ENCODE results near the gene GPR35. TPM values are rescaled to one million over a fixed set of nuclear protein-coding genes. Genes with fewer than 3 reads are reported as not detected.

The GPR35 gene
- total and polyA plus RNA-seq, 2 of the 13 experiments (the other 11 are each of a cell fraction or from before 2014, with no cell fraction given), result 27.1 to 44.2 TPM

DNA sequence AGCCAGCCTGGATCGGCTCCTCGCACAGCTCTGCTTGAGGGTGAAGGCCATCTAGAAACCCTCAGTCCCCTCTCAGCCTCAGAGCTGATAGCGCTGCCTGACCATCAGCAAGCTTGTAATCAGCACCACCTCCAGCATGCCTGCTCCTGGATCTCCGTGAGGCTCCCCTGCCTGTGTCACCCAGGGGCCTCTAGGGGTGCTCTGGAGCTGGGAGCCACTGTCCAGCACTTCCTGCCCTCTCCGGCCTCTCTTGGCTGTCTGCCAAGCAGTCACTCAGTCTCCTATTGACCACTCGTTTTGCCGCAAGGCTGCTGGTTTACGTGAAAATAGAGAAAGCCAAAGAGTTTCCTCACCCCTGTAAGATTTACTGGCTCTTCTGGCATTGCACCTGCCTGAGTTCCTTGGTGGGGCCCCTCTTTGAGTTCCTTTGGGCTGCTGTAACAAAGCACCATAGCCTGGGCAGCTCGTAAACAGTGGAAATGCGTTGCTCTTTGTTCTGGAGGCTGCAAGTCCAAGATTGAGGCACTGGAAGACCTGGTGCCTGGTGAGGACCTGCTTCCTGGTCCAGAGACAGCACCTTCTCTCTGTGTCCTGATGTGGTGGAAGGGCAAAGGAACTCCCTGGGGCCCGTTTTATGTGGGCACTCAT lies 20.9 kb upstream of the GPR35 start (continued):
- TF ChIP-seq ZNF10 (CRISPR knock-in tag; IDR thresholded peaks at IDR 0.05; ENCODE audit: borderline replicate concordance, low read depth) (no peak), FOSL1 (CRISPR knock-in tag; IDR thresholded peaks at IDR 0.05; ENCODE audit: borderline replicate concordance) (no peak), ISX (CRISPR knock-in tag; conservative IDR thresholded peaks at IDR 0.05) (no peak), RBFOX2 (IDR thresholded peaks at IDR 0.05; ENCODE audit: low read depth, low read length) (no peak), NFE2L1 (CRISPR knock-in tag; IDR thresholded peaks at IDR 0.05; ENCODE audit: borderline replicate concordance) (no peak), YEATS2 (CRISPR knock-in tag; IDR thresholded peaks at IDR 0.05; ENCODE audit: borderline replicate concordance) (peak; percentile 79; the same call in 1 of the 2 replicates), ZNF510 (CRISPR knock-in tag; IDR thresholded peaks at IDR 0.05; ENCODE audit: low read depth) (no peak), TOPORS (CRISPR knock-in tag; IDR thresholded peaks at IDR 0.05) (0 out of 2 replicates have a peak, but pooled peaks have one; percentile 44), ZNF607 (CRISPR knock-in tag; IDR thresholded peaks at IDR 0.05; ENCODE audit: borderline replicate concordance) (0 out of 2 replicates have a peak, but pooled peaks have one; percentile 60)
- TF ChIP-seq, protein P1, sequence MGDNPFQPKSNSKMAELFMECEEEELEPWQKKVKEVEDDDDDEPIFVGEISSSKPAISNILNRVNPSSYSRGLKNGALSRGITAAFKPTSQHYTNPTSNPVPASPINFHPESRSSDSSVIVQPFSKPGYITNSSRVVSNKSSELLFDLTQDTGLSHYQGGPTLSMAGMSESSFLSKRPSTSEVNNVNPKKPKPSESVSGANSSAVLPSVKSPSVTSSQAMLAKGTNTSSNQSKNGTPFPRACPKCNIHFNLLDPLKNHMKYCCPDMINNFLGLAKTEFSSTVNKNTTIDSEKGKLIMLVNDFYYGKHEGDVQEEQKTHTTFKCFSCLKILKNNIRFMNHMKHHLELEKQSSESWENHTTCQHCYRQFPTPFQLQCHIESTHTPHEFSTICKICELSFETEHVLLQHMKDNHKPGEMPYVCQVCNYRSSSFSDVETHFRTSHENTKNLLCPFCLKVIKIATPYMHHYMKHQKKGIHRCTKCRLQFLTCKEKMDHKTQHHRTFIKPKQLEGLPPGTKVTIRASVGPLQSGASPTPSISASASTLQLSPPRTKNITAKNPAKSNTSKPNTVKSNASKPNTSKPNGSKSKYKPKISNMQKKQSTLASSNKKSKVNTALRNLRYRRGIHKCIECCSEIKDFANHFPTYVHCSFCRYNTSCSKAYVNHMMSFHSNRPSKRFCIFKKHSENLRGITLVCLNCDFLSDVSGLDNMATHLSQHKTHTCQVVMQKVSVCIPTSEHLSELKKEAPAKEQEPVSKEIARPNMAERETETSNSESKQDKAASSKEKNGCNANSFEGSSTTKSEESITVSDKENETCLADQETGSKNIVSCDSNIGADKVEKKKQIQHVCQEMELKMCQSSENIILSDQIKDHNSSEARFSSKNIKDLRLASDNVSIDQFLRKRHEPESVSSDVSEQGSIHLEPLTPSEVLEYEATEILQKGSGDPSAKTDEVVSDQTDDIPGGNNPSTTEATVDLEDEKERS (CRISPR knock-in tag; IDR thresholded peaks at IDR 0.05), result no peak; the same call in 1 of the 2 replicates
- TF ChIP-seq, protein P2, sequence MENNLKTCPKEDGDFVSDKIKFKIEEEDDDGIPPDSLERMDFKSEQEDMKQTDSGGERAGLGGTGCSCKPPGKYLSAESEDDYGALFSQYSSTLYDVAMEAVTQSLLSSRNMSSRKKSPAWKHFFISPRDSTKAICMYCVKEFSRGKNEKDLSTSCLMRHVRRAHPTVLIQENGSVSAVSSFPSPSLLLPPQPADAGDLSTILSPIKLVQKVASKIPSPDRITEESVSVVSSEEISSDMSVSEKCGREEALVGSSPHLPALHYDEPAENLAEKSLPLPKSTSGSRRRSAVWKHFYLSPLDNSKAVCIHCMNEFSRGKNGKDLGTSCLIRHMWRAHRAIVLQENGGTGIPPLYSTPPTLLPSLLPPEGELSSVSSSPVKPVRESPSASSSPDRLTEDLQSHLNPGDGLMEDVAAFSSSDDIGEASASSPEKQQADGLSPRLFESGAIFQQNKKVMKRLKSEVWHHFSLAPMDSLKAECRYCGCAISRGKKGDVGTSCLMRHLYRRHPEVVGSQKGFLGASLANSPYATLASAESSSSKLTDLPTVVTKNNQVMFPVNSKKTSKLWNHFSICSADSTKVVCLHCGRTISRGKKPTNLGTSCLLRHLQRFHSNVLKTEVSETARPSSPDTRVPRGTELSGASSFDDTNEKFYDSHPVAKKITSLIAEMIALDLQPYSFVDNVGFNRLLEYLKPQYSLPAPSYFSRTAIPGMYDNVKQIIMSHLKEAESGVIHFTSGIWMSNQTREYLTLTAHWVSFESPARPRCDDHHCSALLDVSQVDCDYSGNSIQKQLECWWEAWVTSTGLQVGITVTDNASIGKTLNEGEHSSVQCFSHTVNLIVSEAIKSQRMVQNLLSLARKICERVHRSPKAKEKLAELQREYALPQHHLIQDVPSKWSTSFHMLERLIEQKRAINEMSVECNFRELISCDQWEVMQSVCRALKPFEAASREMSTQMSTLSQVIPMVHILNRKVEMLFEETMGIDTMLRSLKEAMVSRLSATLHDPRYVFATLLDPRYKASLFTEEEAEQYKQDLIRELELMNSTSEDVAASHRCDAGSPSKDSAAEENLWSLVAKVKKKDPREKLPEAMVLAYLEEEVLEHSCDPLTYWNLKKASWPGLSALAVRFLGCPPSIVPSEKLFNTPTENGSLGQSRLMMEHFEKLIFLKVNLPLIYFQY (CRISPR knock-in tag; IDR thresholded peaks at IDR 0.05; ENCODE audit: borderline replicate concordance), result 0 out of 2 replicates have a peak, but pooled peaks have one; percentile 40
- TF ChIP-seq, protein P3, sequence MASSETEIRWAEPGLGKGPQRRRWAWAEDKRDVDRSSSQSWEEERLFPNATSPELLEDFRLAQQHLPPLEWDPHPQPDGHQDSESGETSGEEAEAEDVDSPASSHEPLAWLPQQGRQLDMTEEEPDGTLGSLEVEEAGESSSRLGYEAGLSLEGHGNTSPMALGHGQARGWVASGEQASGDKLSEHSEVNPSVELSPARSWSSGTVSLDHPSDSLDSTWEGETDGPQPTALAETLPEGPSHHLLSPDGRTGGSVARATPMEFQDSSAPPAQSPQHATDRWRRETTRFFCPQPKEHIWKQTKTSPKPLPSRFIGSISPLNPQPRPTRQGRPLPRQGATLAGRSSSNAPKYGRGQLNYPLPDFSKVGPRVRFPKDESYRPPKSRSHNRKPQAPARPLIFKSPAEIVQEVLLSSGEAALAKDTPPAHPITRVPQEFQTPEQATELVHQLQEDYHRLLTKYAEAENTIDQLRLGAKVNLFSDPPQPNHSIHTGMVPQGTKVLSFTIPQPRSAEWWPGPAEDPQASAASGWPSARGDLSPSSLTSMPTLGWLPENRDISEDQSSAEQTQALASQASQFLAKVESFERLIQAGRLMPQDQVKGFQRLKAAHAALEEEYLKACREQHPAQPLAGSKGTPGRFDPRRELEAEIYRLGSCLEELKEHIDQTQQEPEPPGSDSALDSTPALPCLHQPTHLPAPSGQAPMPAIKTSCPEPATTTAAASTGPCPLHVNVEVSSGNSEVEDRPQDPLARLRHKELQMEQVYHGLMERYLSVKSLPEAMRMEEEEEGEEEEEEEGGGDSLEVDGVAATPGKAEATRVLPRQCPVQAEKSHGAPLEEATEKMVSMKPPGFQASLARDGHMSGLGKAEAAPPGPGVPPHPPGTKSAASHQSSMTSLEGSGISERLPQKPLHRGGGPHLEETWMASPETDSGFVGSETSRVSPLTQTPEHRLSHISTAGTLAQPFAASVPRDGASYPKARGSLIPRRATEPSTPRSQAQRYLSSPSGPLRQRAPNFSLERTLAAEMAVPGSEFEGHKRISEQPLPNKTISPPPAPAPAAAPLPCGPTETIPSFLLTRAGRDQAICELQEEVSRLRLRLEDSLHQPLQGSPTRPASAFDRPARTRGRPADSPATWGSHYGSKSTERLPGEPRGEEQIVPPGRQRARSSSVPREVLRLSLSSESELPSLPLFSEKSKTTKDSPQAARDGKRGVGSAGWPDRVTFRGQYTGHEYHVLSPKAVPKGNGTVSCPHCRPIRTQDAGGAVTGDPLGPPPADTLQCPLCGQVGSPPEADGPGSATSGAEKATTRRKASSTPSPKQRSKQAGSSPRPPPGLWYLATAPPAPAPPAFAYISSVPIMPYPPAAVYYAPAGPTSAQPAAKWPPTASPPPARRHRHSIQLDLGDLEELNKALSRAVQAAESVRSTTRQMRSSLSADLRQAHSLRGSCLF (CRISPR knock-in tag; IDR thresholded peaks at IDR 0.05; ENCODE audit: borderline replicate concordance), result no peak
- TF ChIP-seq, protein P4, sequence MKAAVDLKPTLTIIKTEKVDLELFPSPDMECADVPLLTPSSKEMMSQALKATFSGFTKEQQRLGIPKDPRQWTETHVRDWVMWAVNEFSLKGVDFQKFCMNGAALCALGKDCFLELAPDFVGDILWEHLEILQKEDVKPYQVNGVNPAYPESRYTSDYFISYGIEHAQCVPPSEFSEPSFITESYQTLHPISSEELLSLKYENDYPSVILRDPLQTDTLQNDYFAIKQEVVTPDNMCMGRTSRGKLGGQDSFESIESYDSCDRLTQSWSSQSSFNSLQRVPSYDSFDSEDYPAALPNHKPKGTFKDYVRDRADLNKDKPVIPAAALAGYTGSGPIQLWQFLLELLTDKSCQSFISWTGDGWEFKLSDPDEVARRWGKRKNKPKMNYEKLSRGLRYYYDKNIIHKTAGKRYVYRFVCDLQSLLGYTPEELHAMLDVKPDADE (CRISPR knock-in tag; IDR thresholded peaks at IDR 0.05), result no peak
